Measurements from ENCODE around the gene KIAA0232.

DNA sequence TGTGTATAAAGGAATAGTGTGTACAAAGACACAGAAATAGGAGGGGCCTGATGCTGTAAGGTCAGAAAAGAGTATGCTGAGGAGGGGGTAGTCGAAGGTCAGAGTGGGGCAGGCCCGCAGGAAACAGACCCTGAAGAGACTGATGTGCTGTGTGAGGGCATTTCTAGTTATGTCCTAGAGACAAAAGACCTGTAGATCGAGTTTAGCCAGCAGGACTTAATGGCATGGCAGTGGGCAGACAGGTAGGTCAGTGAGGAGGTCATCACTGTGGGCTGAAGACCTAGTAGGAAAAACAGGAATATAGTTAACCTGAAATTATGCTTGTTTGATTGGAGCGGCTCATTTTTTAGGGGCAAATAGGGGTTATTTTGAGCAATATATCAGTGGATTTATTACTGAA, 57.1 kb downstream of the KIAA0232 start:
- no peak for TF ChIP-seq CTCF (IDR thresholded peaks at IDR 0.05 in 4 of 5, conservative IDR thresholded peaks at IDR 0.05 in 1 of 5)
- TF ChIP-seq POLR2A (IDR thresholded peaks at IDR 0.05): no peak
